ENCODE results near the gene RPUSD2. TPM values are rescaled to one million over a fixed set of nuclear protein-coding genes. Genes with fewer than 3 reads are reported as not detected.

Gene RPUSD2
- total and polyA plus RNA-seq, 4 donors, result 5.2 to 9.4 (median 8.2) TPM

DNA sequence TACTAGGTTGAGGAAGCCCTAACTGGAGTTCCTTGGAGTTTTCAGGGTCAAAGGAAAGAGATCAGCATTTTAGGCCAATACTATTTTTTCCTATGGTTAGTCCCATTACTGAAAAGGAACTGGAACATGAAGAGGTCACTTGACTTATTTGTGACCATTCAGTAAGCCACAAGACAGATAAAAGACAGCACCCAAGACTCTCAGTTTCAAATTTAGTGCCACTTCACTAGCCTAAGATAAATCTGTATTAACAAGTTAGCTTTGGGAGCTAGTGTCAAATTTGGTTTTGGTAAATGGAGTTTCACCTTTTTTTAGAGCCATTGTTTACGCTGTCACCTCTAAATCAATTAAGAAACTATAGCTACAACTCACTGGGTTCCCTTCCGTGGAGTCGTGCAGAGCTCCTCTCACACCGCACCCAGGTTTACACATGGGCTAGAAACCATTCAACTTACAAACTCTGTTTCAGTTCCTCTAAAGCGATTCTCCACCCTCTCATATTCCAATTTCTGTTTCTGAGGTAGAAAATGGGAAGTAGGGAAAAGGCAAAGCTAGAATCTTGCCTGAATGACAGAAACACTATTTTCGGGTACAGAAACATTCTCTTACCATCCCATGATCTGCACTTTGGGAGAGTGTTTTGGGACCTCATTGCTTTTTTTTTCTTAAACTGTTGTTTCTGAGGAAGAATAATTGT is 18.6 kb upstream of the RPUSD2 start:
- H3K4me1 ChIP-seq (ENCODE audit: control insufficient read depth in 5 of 5, insufficient read depth in 5 of 5, low read length in 5 of 5), result peaks cover 0 to 22% (median 0%) of the 10 kb centered on the region in 5 donors
- no peaks in the 10 kb centered on the region for H3K27me3 ChIP-seq (ENCODE audit: control insufficient read depth in 3 of 3, insufficient read depth in 3 of 3, low read length in 2 of 3)
- DNase-seq (no peak), ATAC-seq (ENCODE audit: insufficient read depth, low FRiP score) (no peak)
- H3K9me3 ChIP-seq (ENCODE audit: control insufficient read depth in 4 of 4, insufficient read depth in 3 of 4, low read length in 3 of 4), result peaks cover 0 to 1% (median 0%) of the 10 kb centered on the region in 4 donors
- TF ChIP-seq, protein P1, sequence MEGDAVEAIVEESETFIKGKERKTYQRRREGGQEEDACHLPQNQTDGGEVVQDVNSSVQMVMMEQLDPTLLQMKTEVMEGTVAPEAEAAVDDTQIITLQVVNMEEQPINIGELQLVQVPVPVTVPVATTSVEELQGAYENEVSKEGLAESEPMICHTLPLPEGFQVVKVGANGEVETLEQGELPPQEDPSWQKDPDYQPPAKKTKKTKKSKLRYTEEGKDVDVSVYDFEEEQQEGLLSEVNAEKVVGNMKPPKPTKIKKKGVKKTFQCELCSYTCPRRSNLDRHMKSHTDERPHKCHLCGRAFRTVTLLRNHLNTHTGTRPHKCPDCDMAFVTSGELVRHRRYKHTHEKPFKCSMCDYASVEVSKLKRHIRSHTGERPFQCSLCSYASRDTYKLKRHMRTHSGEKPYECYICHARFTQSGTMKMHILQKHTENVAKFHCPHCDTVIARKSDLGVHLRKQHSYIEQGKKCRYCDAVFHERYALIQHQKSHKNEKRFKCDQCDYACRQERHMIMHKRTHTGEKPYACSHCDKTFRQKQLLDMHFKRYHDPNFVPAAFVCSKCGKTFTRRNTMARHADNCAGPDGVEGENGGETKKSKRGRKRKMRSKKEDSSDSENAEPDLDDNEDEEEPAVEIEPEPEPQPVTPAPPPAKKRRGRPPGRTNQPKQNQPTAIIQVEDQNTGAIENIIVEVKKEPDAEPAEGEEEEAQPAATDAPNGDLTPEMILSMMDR (IDR thresholded peaks at IDR 0.05; ENCODE audit: control extremely low read depth, extremely low read depth), result no peak
- H3K9ac ChIP-seq (ENCODE audit: insufficient read depth in 1 of 2, low read length in 2 of 2), result no peak overlapping the region
- peak overlapping the region in 1 of 2 donors; percentile 52 for H3K27ac ChIP-seq (ENCODE audit: low read depth in 1 of 2, low read length in 1 of 2)
- 79 to 82% methylated on average over 6 of the region's 6 CpGs for WGBS, 2 donors
- H3K36me3 ChIP-seq (ENCODE audit: control insufficient read depth in 4 of 4, insufficient read depth in 4 of 4, low read length in 4 of 4), result peaks cover 2 to 18% (median 9%) of the 10 kb centered on the region in 4 donors
- H3K4me3 ChIP-seq, result no peak overlapping the region

DNA sequence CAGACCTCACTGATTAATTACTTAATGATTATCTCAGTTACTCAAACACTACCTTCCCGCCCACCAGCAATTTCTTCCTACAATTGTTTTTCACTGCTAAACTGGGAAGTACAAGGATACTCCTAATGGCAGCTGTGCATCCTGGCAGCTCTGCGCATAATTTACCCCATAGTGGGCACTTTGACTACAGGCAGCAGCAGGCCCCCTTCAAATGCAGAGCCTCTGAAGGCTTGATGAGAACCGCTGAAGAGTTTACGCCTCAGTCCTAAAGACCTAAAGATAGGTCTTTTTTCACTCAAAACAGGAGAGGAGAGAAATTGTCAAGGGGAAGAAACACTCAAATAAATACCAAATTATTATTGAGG is 15.0 kb upstream of the RPUSD2 start:
- TF ChIP-seq, protein P1 (IDR thresholded peaks at IDR 0.05; ENCODE audit: control extremely low read depth, extremely low read depth), result no peak
- DNase-seq (no peak), ATAC-seq (ENCODE audit: insufficient read depth, low FRiP score) (no peak)
- no peak overlapping the region for H3K9ac ChIP-seq (ENCODE audit: insufficient read depth in 1 of 2, low read length in 2 of 2)
- no peak overlapping the region for H3K4me3 ChIP-seq
- peaks cover 7 to 20% (median 10%) of the 10 kb centered on the region in 4 donors for H3K36me3 ChIP-seq (ENCODE audit: control insufficient read depth in 4 of 4, insufficient read depth in 4 of 4, low read length in 4 of 4)
- peaks cover 0 to 12% (median 0%) of the 10 kb centered on the region in 5 donors for H3K4me1 ChIP-seq (ENCODE audit: control insufficient read depth in 5 of 5, insufficient read depth in 5 of 5, low read length in 5 of 5)
- H3K9me3 ChIP-seq (ENCODE audit: control insufficient read depth in 4 of 4, insufficient read depth in 3 of 4, low read length in 3 of 4), result no peaks in the 10 kb centered on the region
- no peaks in the 10 kb centered on the region for H3K27me3 ChIP-seq (ENCODE audit: control insufficient read depth in 3 of 3, insufficient read depth in 3 of 3, low read length in 2 of 3)
- WGBS, 2 donors, result 68 to 94% methylated on average over 4 of the region's 4 CpGs
- peak overlapping the region in 1 of 2 donors; percentile 24 for H3K27ac ChIP-seq (ENCODE audit: low read depth in 1 of 2, low read length in 1 of 2)

DNA sequence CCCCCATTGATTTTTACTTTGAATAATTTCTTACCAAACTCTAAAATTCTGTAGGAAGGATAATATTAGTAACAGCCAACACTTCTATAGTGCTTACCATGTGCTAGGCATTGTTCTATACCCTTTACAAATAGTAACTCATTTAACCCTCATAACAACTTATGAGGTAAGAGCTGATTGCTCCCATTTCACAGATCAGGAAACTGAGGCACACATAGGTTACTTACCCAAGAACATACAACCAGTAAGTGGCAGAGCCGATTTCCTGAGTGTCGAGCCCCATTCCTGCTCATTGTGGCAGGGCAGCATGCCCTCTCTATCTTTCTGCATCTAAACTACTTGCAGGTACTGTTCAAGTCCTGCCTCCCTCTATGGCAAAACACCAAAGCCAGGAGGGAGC is 13.2 kb upstream of the RPUSD2 start:
- Histone ChIP-seq H3K4me3 (no peak overlapping the region), H3K36me3 (ENCODE audit: control insufficient read depth in 4 of 4, insufficient read depth in 4 of 4, low read length in 4 of 4) (peaks cover 7 to 16% (median 11%) of the 10 kb centered on the region in 4 donors), H3K4me1 (ENCODE audit: control insufficient read depth in 5 of 5, insufficient read depth in 5 of 5, low read length in 5 of 5) (peaks cover 0 to 3% (median 0%) of the 10 kb centered on the region in 5 donors), H3K27me3 (ENCODE audit: control insufficient read depth in 3 of 3, insufficient read depth in 3 of 3, low read length in 2 of 3) (no peaks in the 10 kb centered on the region), H3K9me3 (ENCODE audit: control insufficient read depth in 4 of 4, insufficient read depth in 3 of 4, low read length in 3 of 4) (no peaks in the 10 kb centered on the region), H3K9ac (ENCODE audit: insufficient read depth in 1 of 2, low read length in 2 of 2) (no peak overlapping the region), H3K27ac (ENCODE audit: low read depth in 1 of 2, low read length in 1 of 2) (no peak overlapping the region)
- ATAC-seq (ENCODE audit: insufficient read depth, low FRiP score), result no peak
- no peak for DNase-seq
- 98 to 100% methylated on average over 2 of the region's 2 CpGs for WGBS, 2 donors
- TF ChIP-seq, protein P1 (IDR thresholded peaks at IDR 0.05; ENCODE audit: control extremely low read depth, extremely low read depth), result no peak
